SK-N-MC (cell line): Measurements from ENCODE around the gene FRMD6.
"Not testable (repeated sequence)": the region's sequence is repeated elsewhere in the genome, so short reads cannot be mapped to it uniquely, and the experiment has no call there.

Experiments used
- DNase-seq: peaks from one replicate; pipeline ENCODE4 v3.0.0-alpha.2; 2011; ENCODE audit warnings: low read depth, low spot score
- H3K27ac ChIP-seq: fragments of 200-600 bp; sonication (generic); 2 replicates; pipeline ENCODE4 v1.5.1; 2016; ENCODE audit warnings: mixed run types
- H3K36me3 ChIP-seq: fragments of 200-600 bp; sonication (generic); 2 replicates; pipeline ENCODE4 v1.6.1; 2017; ENCODE audit warnings: antibody characterized with exemption, low read length, mixed read lengths; ENCODE audit not compliant: insufficient read depth
- H3K4me3 ChIP-seq: fragments of 200-600 bp; sonication (generic); 2 replicates; pipeline ENCODE4 v1.5.1; 2016
- H3K9ac ChIP-seq: fragments of 200-600 bp; sonication (generic); 2 replicates; pipeline ENCODE4 v1.8.0; 2017; ENCODE audit warnings: mixed run types, mixed read lengths; ENCODE audit not compliant: insufficient read length
- H3K9me3 ChIP-seq: fragments of 200-600 bp; sonication (generic); 2 replicates; pipeline ENCODE4 v1.6.1; 2017; ENCODE audit warnings: low read depth, mild to moderate bottlenecking, antibody characterized with exemption, low read length, moderate library complexity, mixed read lengths
- EZH2 ChIP-seq: fragments of 200-600 bp; sonication (generic); IDR thresholded peaks from one replicate; pipeline ENCODE4 v1.6.1; 2017; ENCODE audit warnings: antibody characterized with exemption
- FOXP2 ChIP-seq: optimal IDR thresholded peaks from 2 replicates; pipeline ENCODE3; 2011; ENCODE audit warnings: mild to moderate bottlenecking, moderate library complexity; ENCODE audit not compliant: insufficient read depth; ENCODE audit errors: extremely low read length, control extremely low read depth
- POLR2AphosphoS5 ChIP-seq: IDR thresholded peaks from 2 replicates; pipeline ENCODE4 v1.6.1; 2012; ENCODE audit warnings: mild to moderate bottlenecking, low read depth, low read length, borderline replicate concordance

FRMD6 gene

DNA sequence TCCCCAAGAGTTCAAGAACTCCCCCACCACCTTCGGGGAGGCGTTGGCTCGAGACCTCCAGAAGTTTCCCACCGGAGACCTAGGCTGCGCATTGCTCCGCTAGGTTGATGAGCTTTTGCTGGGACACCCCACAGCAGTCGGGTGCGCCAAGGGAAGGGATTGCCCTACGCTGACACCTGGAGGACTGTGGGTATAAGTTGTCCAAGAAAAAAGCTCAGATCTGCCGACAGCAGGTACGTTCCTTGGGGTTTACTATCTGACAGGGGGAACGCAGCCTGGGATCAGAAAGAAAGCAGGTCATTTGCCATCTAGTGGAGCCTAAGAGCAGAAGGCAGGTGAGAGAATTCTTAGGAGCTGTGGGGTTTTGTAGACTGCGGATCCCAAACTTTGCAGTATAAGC, 98.8 kb downstream of the FRMD6 start:
- H3K27ac ChIP-seq, result no peak overlapping the region
- no peak overlapping the region for H3K4me3 ChIP-seq
- no peak for DNase-seq
- no peaks in the 10 kb centered on the region for H3K36me3 ChIP-seq
- no peak for TF ChIP-seq FOXP2
- no peak for TF ChIP-seq POLR2AphosphoS5
- TF ChIP-seq EZH2, result no peak
- H3K9me3 ChIP-seq, result no peaks in the 10 kb centered on the region
- H3K9ac ChIP-seq, result no peak overlapping the region

- DNase-seq, H3K9ac ChIP-seq, H3K9me3 ChIP-seq, H3K27ac ChIP-seq, H3K36me3 ChIP-seq, H3K4me3 ChIP-seq: not testable (repeated sequence)
Measured at GRCh38 chr14:51751611-51752345, 100.1 kb downstream of the FRMD6 start.

GRCh38 chr14:51757756-51758155, 106.0 kb downstream of the FRMD6 start:
- not testable (repeated sequence) for H3K36me3 ChIP-seq, H3K27ac ChIP-seq, H3K9me3 ChIP-seq, H3K9ac ChIP-seq, DNase-seq, H3K4me3 ChIP-seq

GRCh38 chr14:51759950-51760349, 108.2 kb downstream of the FRMD6 start:
- TF ChIP-seq EZH2 (no peak), POLR2AphosphoS5 (no peak), FOXP2 (no peak)
- DNase-seq, result no peak

GRCh38 chr14:51765726-51766125, 114.0 kb downstream of the FRMD6 start:
- H3K9me3 ChIP-seq, DNase-seq, H3K9ac ChIP-seq, H3K4me3 ChIP-seq, H3K36me3 ChIP-seq, H3K27ac ChIP-seq: not testable (repeated sequence)

More at GRCh38 chr14:51759950-51760349, 108.2 kb downstream of the FRMD6 start:
- H3K9ac ChIP-seq, result no peak overlapping the region
- H3K9me3 ChIP-seq, result no peaks in the 10 kb centered on the region
- H3K4me3 ChIP-seq, result no peak overlapping the region
- no peak overlapping the region for H3K27ac ChIP-seq
- H3K36me3 ChIP-seq, result no peaks in the 10 kb centered on the region

- DNase-seq, H3K4me3 ChIP-seq, H3K9me3 ChIP-seq, H3K36me3 ChIP-seq, H3K27ac ChIP-seq, H3K9ac ChIP-seq: not testable (repeated sequence)
Measured at GRCh38 chr14:51766586-51766985, 114.9 kb downstream of the FRMD6 start.

DNA sequence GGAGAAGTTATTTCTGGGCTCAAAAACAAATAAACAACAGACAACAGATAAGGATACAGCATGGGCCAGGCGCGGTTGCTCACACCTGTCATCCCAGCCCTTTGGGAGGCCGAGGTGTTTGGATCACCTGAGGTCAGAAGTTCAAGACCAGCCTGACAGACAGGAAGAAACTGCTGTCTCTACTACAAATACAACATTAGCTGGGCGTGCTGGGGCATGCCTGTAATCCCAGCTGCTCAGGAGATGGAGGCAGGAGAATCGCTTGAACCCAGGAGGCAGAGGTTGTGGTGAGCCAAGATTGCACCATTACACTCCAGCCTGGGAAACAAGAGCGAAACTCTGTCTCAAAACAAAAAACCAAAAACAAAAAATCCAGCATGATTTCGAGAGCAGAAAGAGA, 117.6 kb downstream of the FRMD6 start:
- not testable (repeated sequence) for DNase-seq, H3K27ac ChIP-seq, H3K9me3 ChIP-seq, H3K4me3 ChIP-seq, H3K9ac ChIP-seq, H3K36me3 ChIP-seq

DNA sequence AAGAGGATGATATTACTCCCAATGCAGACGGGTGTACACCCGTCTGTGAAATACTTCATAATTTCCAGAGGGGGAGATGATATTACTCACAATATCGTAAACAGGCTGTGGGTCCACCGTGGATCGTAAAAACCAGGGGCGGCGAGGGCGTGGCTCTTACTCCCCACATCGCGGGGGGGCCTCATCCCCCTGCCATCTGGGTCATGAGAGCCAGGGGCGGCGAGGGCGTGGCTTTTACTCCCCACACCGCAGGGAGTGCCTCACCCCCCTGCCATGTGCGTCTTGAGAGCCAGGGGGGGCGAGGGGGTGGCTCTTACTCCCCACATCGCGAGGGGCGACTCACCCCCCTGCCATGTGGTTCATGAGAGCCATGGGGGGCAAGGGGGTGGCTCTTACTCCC, 122.5 kb downstream of the FRMD6 start:
- Histone ChIP-seq H3K9ac (no peak overlapping the region), H3K9me3 (no peaks in the 10 kb centered on the region), H3K36me3 (no peaks in the 10 kb centered on the region), H3K4me3 (peak overlapping the region; percentile 61), H3K27ac (no peak overlapping the region)
- no peak for DNase-seq
- TF ChIP-seq POLR2AphosphoS5 (no peak), FOXP2 (no peak), EZH2 (no peak)

GRCh38 chr14:51776102-51776894, 124.6 kb downstream of the FRMD6 start:
- TF ChIP-seq POLR2AphosphoS5, result no peak
- no peak for TF ChIP-seq FOXP2
- no peak for TF ChIP-seq EZH2
- Histone ChIP-seq H3K4me3 (no peak overlapping the region), H3K9me3 (no peaks in the 10 kb centered on the region), H3K36me3 (no peaks in the 10 kb centered on the region), H3K9ac (no peak overlapping the region), H3K27ac (no peak overlapping the region)
- DNase-seq, result no peak
